ENCODE results near the gene LACTBL1.
"Not testable (repeated sequence)": the region's sequence is repeated elsewhere in the genome, so short reads cannot be mapped to it uniquely, and the experiment has no call there.

GRCh38 chr1:22945171-22945570 is 27.5 kb downstream of the LACTBL1 start:
- TF ChIP-seq POLR2A, CTCF, EP300 (IDR thresholded peaks at IDR 0.05): not testable (repeated sequence)

Measured in ovary (tissue), 3 donors.